ENCODE results near the gene RXFP4.
A peak's percentile ranks its signal among the peaks of the same experiment; 100 is the strongest.

The RXFP4 gene

DNA sequence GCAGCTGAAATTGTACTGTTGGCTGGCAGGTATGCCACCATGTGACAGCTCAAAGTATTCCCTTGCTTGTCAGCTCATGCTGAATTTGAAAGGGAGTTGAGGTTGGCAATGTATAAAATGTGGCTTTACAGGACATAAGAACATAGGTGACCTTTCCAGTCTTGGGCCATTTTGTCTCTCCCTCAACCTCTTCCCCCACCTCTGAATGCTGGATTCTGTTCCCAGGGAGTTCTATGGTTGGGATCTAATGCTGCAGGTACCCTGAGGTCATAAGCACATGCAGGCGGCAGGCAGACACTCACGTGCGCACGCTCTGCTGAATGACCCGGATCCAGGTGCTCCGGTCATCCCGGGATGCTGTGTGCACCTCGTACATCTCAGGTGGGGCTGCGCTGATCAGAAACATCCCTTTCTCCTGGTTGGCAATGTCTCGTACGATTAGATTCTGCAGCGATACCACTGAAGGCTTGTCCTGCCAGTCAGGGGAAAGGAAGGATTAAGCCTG is 16.0 kb downstream of the RXFP4 start:
- no peak overlapping the region for H3K4me3 ChIP-seq (ENCODE audit: low read depth, low read length)

DNA sequence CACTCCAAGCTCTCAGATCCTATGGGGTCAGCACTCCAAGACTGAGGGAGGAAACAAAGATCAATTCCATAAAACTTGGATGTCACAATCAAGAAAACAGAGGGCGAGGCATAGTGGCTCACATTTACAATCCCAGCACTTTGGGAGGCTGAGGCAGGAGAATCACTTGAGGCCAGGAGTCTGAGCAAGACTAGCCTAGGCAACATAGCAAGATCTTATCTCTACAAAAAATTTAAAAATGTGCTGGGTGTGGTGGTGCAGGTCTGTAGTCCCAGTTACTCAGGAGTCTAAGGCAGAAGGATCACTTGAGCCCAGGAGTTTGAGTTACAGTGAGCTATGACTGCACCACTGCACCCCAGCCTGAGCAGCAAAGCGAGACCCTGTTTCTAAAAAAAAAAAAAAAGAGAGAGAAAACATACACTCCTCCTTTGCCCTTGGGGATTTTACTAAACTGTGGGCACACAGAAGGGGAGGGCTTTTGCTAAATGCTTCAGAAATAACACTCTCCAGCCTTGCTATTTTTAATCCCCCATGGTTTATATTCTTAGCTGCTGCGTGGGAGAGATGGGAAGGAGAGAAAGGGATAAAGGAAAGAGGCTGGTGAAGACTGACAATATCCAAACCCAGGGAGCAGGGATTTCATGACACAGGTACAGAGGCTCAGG is 18.8 kb downstream of the RXFP4 start:
- no peak overlapping the region for H3K4me3 ChIP-seq (ENCODE audit: low read depth, low read length)

DNA sequence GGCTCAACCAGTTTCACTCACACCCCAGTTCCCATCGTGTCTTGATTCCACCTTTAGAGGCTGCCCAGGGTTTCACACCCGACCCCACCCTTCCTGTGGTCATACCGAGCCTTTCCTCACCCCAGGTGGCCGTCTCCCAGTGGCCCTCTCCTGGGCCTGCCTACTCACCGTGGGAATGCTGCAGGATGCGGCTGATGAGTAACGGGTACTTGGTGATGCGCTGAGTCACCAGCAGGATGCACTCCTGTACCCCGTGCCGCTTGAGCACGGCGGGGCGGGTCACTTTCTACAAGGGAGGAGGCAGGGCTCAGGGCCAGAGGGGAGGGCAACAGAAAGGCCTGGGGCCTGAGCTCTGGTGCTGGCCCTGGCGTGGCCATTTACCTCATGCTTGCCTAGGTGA is 20.5 kb downstream of the RXFP4 start:
- H3K4me3 ChIP-seq (ENCODE audit: low read depth, low read length), result no peak overlapping the region

DNA sequence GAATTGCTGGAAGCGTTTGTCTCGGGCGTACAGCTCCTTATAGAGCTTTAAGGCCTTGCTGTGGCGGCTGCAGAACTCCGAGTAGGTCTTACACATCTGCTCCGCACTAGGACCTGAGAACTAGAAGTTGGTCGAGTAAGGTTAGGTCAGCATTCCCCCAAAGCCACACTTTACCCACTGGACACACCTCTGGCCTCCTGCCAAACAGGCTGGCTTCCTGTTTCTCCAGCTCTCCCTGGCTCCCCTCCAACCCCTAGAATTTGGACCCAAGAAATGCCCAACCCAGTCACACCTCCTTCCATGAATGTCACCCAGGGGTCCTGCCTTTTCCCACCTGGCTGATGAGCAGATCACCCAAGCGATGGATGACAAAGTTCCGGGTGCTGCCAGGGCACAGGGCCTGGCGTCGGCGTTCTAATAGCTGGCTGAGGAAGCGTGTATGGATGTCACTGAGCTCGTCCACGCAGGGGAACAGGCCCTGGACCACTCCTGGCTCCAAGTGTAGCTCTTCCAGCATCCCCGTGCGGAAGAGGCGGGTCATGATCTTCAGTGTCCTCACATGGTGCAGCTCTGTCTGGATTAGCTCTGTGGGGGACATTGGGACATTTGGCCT is 21.3 kb downstream of the RXFP4 start:
- H3K4me3 ChIP-seq (ENCODE audit: low read depth, low read length), result no peak overlapping the region

DNA sequence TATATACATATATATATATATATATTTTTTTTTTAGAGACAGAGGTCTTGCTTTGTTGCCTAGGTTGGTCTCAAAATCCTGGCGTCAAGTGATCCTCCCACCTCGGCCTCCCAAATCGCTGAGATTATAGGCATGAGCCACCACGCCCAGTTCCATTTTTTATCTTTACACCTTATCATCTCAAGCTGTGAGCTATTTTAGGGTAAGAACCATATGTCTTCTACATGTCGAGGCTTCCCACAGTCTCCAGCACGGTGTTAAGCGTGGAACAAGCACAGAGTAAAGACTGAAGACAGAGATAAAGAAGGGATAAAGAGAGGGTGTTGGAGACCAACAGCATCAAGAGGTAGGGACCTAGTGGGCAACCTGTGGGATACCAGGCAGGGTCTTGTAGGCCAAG is 22.8 kb downstream of the RXFP4 start:
- H3K4me3 ChIP-seq (ENCODE audit: low read depth, low read length), result no peak overlapping the region

DNA sequence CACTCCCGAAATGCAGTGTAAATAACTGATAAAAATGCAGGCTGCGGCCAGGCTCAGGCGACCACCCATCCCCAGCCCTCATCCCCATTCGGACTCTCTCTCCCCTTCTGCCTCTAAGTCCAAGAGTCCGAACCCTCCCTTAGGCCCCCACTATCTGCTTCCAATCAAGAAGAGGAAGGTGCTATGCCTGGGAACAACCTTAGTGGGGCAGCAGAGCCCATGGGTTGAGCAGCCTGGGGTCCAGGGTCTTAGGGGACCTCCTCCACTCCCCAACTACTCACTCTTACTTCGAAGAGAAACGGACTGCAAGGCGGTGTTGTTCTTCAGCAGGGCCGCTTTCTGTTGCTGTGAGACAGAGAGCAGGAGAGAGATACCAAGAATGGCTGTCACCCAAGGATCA is 24.7 kb downstream of the RXFP4 start:
- H3K4me3 ChIP-seq (ENCODE audit: low read depth, low read length), result no peak overlapping the region

DNA sequence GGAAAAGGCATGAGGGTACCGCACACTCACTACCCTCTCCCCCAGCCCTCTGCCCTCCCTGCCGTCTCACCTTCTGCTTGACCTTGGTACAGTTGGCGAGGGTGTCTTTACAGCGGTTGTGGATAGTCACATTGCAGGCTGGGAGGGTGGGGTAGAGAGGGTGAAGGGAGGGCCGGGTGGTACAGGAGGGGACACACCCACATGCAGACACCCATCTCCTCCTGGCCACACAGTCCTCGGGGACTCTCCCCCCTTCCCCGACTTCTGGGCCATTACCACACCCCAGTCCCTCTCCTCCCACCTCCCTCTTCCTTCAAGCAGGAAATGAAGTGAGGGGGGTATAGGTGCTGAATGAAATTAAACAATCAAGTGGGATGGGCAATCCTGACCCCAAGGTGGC is 25.3 kb downstream of the RXFP4 start:
- H3K4me3 ChIP-seq (ENCODE audit: low read depth, low read length), result no peak overlapping the region

DNA sequence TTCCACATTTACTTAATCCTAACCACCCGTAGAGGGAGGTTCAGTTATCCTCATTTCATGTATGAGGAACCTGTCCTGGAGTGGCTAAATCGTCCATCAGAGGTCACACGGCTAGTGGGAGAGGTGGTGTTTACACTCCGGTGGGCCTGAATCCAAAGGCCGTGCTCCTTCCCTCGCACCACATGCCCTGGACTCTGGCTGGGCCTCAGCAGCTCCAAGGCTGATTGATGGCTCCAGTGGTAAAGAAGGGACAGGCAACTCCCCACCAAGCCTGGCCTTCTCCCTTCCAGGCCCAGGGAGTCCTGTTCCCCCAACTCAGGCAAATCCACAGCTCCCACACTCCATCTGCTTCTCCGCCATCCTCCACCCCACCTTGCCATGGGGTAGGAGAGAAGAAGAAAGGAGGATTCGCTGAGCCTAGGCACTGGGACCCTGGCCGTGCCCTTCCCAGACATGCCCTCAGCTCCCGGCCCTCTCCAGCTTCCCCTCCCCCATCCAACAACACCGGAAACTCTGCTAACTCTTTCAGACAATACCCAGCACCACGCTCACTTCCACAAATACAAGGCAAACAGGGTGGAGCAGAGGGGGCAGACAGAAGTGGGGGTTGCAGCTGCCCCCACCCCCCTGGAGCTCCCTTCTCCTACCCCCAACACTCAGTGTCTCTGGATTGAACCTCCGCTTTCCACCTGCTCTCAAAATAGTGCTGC is 26.1 kb downstream of the RXFP4 start:
- H3K4me3 ChIP-seq (ENCODE audit: low read depth, low read length), result no peak overlapping the region

DNA sequence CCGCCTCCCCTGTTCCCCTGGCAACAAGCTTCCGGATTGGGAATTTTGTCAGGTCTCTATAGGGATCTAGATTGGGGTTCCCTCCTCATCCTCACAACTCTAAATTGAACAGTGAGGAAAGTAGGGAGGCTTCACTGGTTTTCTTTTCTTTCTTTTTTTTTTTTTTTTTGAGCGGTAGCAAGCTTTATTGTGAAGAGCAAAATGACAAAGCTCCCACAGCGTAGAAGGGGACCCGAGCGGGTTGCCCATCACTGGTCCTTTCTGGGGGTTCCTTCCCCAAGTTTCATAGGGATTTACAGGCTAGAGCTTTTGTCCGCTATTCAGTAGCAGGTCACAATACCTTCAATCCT is 26.6 kb downstream of the RXFP4 start:
- H3K4me3 ChIP-seq (ENCODE audit: low read depth, low read length), result no peak overlapping the region

DNA sequence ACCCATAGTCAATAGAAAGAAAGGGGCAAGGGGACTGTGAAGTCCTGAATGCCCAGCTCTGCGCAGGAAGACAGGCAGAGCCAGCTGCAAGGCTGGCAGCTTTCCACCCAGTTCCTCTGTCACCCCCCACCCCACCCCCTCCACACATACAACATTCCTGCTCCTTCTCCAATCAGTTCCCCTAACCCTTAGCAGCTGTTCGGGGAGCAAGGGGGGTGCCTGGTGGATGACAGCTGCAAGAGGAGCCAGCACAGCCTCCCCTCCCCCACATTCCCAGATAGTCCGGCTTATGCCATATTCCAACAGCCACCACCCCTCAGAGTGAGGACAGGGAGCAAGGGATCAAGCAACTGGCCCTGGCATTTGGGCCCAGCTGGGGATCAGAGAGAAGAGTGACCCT is 27.2 kb downstream of the RXFP4 start:
- no peak overlapping the region for H3K4me3 ChIP-seq (ENCODE audit: low read depth, low read length)

DNA sequence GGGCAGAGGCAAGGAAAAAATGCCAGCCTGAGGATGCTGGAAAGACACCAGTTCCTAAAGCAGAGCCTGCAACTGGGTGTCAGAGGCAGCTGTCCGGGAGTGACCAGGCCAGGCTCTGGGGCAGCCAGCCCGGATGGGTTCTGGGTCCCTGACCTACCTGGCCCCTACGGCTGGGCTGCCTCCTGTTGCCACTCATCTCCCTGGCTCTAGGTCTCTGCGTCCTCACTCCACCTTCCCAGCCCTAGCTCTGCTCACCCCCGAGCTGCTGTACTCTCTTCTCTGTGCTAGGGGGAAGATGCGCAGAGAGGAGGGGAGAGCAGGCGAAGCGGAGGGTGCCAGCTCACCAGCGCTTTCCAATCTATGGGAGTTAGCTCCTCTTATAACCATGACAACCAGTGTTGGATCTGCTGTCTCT is 27.9 kb downstream of the RXFP4 start:
- no peak overlapping the region for H3K4me3 ChIP-seq (ENCODE audit: low read depth, low read length)

DNA sequence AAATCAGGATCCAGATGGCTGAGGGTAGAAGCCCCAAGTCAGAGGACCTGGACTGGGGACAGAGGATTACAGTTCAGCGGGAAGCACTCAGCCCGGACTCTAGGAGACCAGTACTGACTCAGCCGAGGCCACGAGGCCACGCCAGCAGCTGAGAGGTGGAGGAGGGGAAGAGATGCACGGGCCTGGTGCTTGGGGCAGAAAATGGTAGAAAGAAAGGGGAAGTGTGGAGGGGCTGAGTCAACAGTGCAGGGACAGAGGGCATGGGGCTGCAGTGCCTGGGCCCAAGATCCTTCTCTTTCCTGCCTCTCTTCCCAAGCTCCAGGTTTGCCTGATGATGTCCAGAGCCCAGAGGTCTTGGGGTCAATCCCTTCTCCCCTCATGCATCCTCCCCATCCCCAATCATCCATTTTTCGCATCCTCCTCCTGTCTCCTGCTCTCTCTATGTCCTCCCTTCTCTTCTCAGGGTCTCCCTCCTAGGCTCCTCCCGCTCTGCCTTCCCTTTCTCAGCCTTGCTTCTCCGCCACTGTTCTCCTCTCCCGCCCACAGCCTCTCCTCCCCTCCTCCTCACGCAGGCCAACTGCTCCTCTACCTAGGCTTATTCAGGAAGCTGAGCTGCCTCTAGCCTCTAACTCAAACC is 29.2 kb downstream of the RXFP4 start:
- no peak overlapping the region for H3K4me3 ChIP-seq (ENCODE audit: low read depth, low read length)

DNA sequence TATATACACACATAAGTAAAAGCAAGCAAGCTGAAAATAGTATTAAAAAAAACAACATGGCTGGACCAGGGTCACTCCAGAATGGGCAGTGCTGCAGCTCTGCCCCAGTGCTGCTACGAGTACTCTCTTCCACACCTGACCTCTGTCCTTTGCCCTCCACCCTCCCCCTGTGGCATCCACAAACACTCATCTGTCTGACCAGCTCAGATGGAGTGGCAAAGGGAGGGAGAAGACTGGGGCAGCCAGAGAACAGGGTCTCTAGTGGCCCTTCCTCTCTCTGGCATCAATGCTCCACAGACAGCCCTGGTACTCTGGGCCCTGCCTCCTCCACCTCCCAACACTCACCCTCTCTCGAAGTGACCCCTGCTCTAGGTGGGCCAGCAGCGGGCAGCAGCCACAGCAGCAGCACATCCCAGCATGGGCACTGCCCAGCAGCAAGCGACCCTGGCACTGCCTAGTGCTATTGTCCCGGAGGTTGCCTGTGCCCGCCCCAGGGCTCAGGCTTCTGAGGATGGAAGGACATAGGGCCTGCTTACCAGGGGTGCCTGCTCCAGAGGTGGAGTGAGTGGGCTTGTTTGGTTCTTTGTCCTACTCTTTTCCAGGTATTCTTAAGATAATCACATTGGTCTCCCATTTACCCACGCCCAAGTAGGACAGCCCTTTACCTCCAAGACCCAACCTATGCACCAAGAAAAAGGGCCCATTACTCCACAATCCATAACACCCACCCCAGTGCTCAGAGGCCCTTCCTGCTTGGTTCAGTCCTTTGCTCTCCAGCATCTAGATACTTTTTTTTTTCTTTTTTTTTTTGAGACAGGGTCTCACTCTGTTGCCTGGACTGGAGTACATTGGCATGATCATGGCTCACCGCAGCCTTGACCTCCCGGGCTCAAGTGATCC is 30.7 kb downstream of the RXFP4 start:
- H3K4me3 ChIP-seq (ENCODE audit: low read depth, low read length), result no peak overlapping the region

DNA sequence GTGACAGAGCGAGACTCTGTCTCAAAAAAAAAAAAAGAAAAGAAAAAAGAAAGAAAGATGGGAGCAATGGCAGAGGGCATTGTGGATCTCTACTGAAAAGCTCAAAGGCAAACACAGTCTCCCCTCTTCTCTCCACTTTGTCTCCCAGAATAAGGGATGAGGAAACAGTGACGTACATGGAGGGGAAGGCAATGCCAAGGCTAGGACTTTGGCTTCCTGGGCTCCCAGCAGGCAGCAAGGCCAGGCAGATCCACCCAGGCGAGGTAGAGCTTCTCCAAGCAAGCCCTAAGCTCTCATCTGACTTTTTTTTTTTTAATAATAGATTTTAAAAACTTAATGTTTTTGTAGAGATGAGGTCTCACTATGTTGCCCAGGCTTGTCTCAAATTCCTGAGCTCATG is 32.3 kb downstream of the RXFP4 start:
- H3K4me3 ChIP-seq (ENCODE audit: low read depth, low read length), result no peak overlapping the region

DNA sequence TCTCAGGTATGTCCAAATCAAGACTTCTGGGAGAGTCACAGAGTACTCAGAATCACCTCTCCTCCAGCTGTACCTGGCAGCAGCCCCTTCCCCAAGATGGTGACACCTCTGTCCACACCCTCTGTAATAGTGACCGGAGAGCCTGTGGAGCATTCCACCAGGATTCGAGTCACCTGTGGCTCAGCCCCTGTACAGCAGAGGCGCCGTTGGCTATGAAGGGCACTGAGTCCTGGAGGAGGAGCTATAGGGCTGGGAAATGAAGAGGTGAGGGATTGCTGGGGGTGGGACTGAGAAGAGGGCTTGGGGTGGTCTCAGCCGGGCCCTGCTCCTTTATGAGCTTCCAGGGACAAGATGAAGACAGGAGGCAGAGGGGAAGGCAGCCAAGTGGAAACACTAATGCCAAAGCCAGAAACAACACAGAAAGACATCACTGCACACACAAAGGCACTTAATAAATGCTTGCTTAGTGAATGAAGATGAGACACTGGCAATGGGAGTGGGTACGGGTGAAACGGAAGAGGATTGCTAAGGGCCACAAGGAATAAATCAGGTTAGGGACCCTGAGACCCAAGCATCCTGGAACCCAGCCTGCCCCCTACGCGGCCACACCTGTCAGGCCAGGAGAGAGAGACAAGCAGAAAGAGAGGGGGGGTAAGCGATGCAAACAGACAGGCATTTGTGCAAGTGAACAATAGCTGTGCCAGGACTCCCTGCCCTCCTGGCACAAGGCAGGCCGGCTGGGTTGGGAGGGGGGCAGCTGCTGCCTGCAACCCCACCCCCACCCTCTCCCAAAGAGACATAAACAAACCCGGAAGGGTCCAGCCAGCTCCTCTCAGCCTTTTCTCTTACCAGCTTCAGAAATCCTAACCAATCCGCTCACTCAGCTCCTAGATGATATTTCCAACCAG is 33.0 kb downstream of the RXFP4 start:
- H3K4me3 ChIP-seq (ENCODE audit: low read depth, low read length), result no peak overlapping the region

DNA sequence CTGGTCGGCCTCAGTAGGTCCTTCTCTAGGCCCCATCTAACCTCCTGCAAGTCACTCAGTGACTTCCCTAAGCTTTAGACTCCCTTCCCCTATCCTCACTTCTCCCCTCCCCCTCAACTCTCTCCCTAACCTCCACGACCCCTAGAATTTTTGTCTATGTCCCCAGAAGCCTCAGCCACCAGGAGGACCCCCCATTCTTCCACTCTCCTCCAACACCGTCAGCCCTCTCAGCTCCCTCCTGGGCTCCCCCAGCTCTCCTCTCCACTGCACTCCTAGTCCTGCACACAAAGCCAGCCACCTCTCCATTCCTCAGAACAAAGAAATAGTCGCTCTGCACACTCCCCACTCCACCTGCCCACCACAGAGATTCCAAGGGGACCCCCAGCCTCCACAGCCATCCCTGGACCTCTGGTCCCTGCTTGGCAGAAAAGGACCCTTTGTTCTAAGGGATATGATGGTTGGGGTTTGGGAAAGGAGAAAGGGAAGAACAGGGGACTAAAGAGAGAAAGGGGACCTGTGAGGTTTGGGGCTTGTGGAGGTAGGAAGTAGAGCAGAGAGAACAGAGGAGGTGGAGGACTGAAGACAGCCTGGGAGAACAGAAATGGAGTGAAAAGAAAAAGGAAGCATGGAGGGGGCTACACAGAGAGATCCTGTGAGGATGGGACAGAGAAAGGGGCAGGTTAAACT is 34.1 kb downstream of the RXFP4 start:
- H3K4me3 ChIP-seq (ENCODE audit: low read depth, low read length), result peak overlapping the region; percentile 86

DNA sequence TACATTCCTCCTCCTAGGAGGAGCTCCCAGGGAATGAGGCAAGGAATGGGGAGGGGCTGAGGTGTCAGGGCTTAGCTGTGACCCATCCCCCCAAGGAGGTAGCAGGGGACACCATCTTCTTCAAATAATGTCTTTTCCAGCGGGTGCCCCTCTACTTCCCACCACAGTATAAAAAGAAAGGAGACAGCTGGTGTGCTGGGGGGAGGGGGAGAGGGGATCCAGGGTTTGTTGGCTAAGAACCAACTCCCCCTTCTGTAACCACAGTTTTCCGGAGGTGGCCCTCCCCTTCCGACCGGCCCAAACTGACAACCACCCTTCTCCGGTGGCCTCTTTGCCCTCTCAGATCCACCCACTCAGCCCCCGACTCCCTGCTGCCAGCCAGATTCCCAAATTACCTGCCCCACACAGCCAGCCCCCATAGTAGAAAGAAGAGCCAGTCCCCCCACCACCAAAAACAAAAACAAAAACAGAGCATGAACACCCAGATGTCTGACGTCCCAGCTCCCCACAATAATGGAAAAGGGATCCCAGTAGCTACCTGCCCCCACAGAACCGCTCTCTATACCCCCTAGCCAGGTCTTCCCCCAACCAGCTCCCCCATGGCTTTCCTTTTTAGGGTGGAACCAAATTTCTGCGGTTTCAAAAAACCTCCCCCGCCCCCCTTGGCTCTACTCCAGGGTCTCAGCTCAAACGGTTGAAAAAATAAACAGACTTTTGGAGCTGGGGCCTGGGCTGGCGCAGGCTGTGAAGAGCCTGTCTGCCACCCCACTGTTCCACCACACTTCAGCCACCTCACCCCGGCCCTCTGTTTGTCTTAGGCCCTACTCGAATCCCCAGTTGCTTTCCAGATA is 34.8 kb downstream of the RXFP4 start:
- peak overlapping the region; percentile 86 for H3K4me3 ChIP-seq (ENCODE audit: low read depth, low read length)
